PFSK-1 (cell line): ENCODE results near the gene NPW.

ENCODE experiments used
- FOXP2 ChIP-seq: optimal IDR thresholded peaks from 2 replicates; pipeline ENCODE3; 2011; ENCODE audit warnings: borderline replicate concordance, control low read depth, inconsistent platforms; ENCODE audit not compliant: insufficient read depth; ENCODE audit errors: extremely low read length, extremely low read depth
- POLR2AphosphoS5 ChIP-seq: IDR thresholded peaks from 2 replicates; pipeline ENCODE4 v1.6.1; 2012; ENCODE audit warnings: low read depth, mild to moderate bottlenecking, control low read depth, low read length, moderate library complexity
- REST ChIP-seq, 2 experiments: IDR thresholded peaks; 2 replicates each; pipeline versions ENCODE4 v1.6.1 to v1.8.0; 2011 to 2012; ENCODE audit warnings: low read depth in 2 of 2, low read length in 2 of 2, control low read depth in 1 of 2, inconsistent platforms in 1 of 2, mild to moderate bottlenecking in 1 of 2, moderate library complexity in 1 of 2; ENCODE audit not compliant: insufficient read depth in 1 of 2
- SIN3A ChIP-seq: IDR thresholded peaks from 2 replicates; pipeline ENCODE4 v1.6.1; 2012; ENCODE audit warnings: mild to moderate bottlenecking, low read length, moderate library complexity, borderline replicate concordance; ENCODE audit not compliant: insufficient read depth
- TAF1 ChIP-seq: IDR thresholded peaks from 2 replicates; pipeline ENCODE4 v1.6.1; 2012; ENCODE audit warnings: low read length, control low read depth, borderline replicate concordance; ENCODE audit not compliant: insufficient read depth

NPW gene

GRCh38 chr16:2061023-2061422 is 41.4 kb downstream of the NPW start:
- TF ChIP-seq FOXP2 (no peak), POLR2AphosphoS5 (no peak), REST (IDR thresholded peaks at IDR 0.05; ENCODE audit: insufficient read depth in 1 of 2, low read depth in 2 of 2, low read length in 2 of 2) (no peak), SIN3A (no peak), TAF1 (no peak)

GRCh38 chr16:2061526-2061925 is 41.9 kb downstream of the NPW start:
- no peak for TF ChIP-seq POLR2AphosphoS5
- TF ChIP-seq SIN3A: no peak
- no peak for TF ChIP-seq TAF1
- TF ChIP-seq REST (IDR thresholded peaks at IDR 0.05; ENCODE audit: insufficient read depth in 1 of 2, low read depth in 2 of 2, low read length in 2 of 2): no peak
- TF ChIP-seq FOXP2: no peak

GRCh38 chr16:2062801-2063200 is 43.2 kb downstream of the NPW start:
- TF ChIP-seq POLR2AphosphoS5 (no peak), TAF1 (no peak), REST (IDR thresholded peaks at IDR 0.05; ENCODE audit: insufficient read depth in 1 of 2, low read depth in 2 of 2, low read length in 2 of 2) (no peak), SIN3A (no peak), FOXP2 (no peak)

GRCh38 chr16:2063861-2064260 is 44.3 kb downstream of the NPW start:
- TF ChIP-seq POLR2AphosphoS5 (no peak), TAF1 (no peak), FOXP2 (no peak), SIN3A (no peak), REST (IDR thresholded peaks at IDR 0.05; ENCODE audit: insufficient read depth in 1 of 2, low read depth in 2 of 2, low read length in 2 of 2) (no peak)
